IMR-90 (cell line): ENCODE data around the gene ARMC3. TPM values are rescaled to one million over a fixed set of nuclear protein-coding genes. Genes with fewer than 3 reads are reported as not detected.

Experiments used
- ATAC-seq: fragments of 200-7000 bp; cut with Tn5 transposase; 2 replicates; pipeline ENCODE4 v1.9.1; 2020; ENCODE audit warnings: low read depth, mild to moderate bottlenecking, moderate library complexity
- BruUV-seq: library from RNA; stranded (reverse); fragments of 400-500 nt; replicated peaks from 2 replicates; lab custom pipeline; 2021; lab: Mats Ljungman, UMichigan
- CTCF ChIA-PET: fragments of 300-600 bp; formaldehyde crosslinking; extraction: SDS; loops from one replicate; lab custom pipeline; 2021; ENCODE audit warnings: antibody characterized with exemption; lab: Yijun Ruan, JAX
- POLR2A ChIA-PET: fragments of 300-600 bp; sonication (Branson Sonifier 250); formaldehyde crosslinking; loops from one replicate; lab custom pipeline; 2022; ENCODE audit warnings: antibody characterized with exemption; ENCODE audit not compliant: unreplicated experiment; lab: Charles Lee
- DNase-seq: peaks from one replicate; pipeline ENCODE4 v3.0.0; 2013
- H2AFZ ChIP-seq: replicated peaks from 2 replicates; pipeline ENCODE3; 2013; ENCODE audit warnings: low read length, mild to moderate bottlenecking; ENCODE audit not compliant: poor library complexity
- H2AK5ac ChIP-seq: 2 replicates; pipeline ENCODE4 v1.6.1; 2013; ENCODE audit warnings: low read depth, low read length, inconsistent platforms
- H2AK9ac ChIP-seq: replicated peaks from 2 replicates; pipeline ENCODE3; 2013; ENCODE audit warnings: mild to moderate bottlenecking, low read depth, low read length, moderate library complexity; ENCODE audit not compliant: poor library complexity
- H2BK120ac ChIP-seq: 2 replicates; pipeline ENCODE4 v1.6.1; 2013; ENCODE audit warnings: low read depth, low read length, inconsistent platforms
- H2BK15ac ChIP-seq: 3 replicates; pipeline ENCODE4 v1.6.1; 2013; ENCODE audit warnings: low read depth, low read length, inconsistent platforms
- H2BK20ac ChIP-seq: 2 replicates; pipeline ENCODE4 v1.6.1; 2013; ENCODE audit warnings: low read depth, mild to moderate bottlenecking, inconsistent platforms, low read length, moderate library complexity
- H2BK5ac ChIP-seq: 2 replicates; pipeline ENCODE4 v1.6.1; 2013; ENCODE audit warnings: mild to moderate bottlenecking, low read depth, low read length, inconsistent platforms; ENCODE audit not compliant: poor library complexity, severe bottlenecking
- H3K14ac ChIP-seq: replicated peaks from 2 replicates; pipeline ENCODE4 v1.6.1; 2013; ENCODE audit warnings: low read depth, low read length, inconsistent platforms
- H3K18ac ChIP-seq: 2 replicates; pipeline ENCODE4 v1.6.1; 2013; ENCODE audit warnings: low read depth, low read length, control low read depth
- H3K23ac ChIP-seq: 2 replicates; pipeline ENCODE4 v1.6.1; 2013; ENCODE audit warnings: low read depth, low read length, inconsistent platforms
- H3K27ac ChIP-seq: 2 replicates; pipeline ENCODE4 v1.5.1; 2013; ENCODE audit warnings: mild to moderate bottlenecking, control low read depth, low read length; ENCODE audit not compliant: insufficient read depth
- H3K27me3 ChIP-seq: 2 replicates; pipeline ENCODE4 v1.6.1; 2013; ENCODE audit warnings: low read length; ENCODE audit not compliant: control insufficient read depth, insufficient read depth
- H3K36me3 ChIP-seq: 2 replicates; pipeline ENCODE4 v1.6.1; 2013; ENCODE audit warnings: low read length, mixed read lengths; ENCODE audit not compliant: control insufficient read depth, insufficient read depth
- H3K4ac ChIP-seq: 2 replicates; pipeline ENCODE4 v1.6.1; 2013; ENCODE audit warnings: low read depth, low read length, inconsistent platforms
- H3K4me1 ChIP-seq: 2 replicates; pipeline ENCODE4 v1.6.1; 2013; ENCODE audit warnings: low read length, mixed read lengths; ENCODE audit not compliant: control insufficient read depth, insufficient read depth
- H3K4me2 ChIP-seq: 2 replicates; pipeline ENCODE4 v1.6.1; 2013; ENCODE audit warnings: low read depth, mild to moderate bottlenecking, control low read depth, low read length, moderate library complexity
- H3K4me3 ChIP-seq: 2 replicates; pipeline ENCODE4 v1.5.1; 2013; ENCODE audit warnings: low read depth, mild to moderate bottlenecking, control low read depth, low read length, moderate library complexity; ENCODE audit not compliant: insufficient read depth
- H3K56ac ChIP-seq: 2 replicates; pipeline ENCODE4 v1.6.1; 2013; ENCODE audit warnings: low read length, inconsistent platforms; ENCODE audit not compliant: insufficient read depth; ENCODE audit errors: extremely low read depth
- H3K79me1 ChIP-seq, 2 experiments: 2 replicates each; pipeline ENCODE4 v1.6.1; 2013; ENCODE audit warnings: low read length in 2 of 2, inconsistent platforms in 1 of 2, low read depth in 1 of 2
- H3K9ac ChIP-seq: 2 replicates; pipeline ENCODE4 v1.6.1; 2013; ENCODE audit warnings: low read depth, low read length, control low read depth
- H3K9me1 ChIP-seq: 2 replicates; pipeline ENCODE4 v1.6.1; 2013; ENCODE audit warnings: low read length, inconsistent platforms; ENCODE audit not compliant: insufficient read depth
- H3K9me3 ChIP-seq: 2 replicates; pipeline ENCODE4 v1.6.1; 2013; ENCODE audit warnings: low read length; ENCODE audit not compliant: control insufficient read depth, insufficient read depth
- H4K20me1 ChIP-seq: 2 replicates; pipeline ENCODE4 v1.6.1; 2013; ENCODE audit warnings: low read length, inconsistent platforms; ENCODE audit not compliant: insufficient read depth
- H4K5ac ChIP-seq: 2 replicates; pipeline ENCODE4 v1.6.1; 2013; ENCODE audit warnings: mild to moderate bottlenecking, low read depth, low read length, control low read depth
- H4K8ac ChIP-seq, 2 experiments: 2 replicates each; pipeline ENCODE4 v1.6.1; 2013; ENCODE audit warnings: low read depth in 2 of 2, low read length in 2 of 2, control low read depth in 1 of 2, inconsistent platforms in 1 of 2
- H4K91ac ChIP-seq: 2 replicates; pipeline ENCODE4 v1.6.1; 2013; ENCODE audit warnings: low read depth, low read length, inconsistent platforms; ENCODE audit not compliant: insufficient read depth
- CEBPB ChIP-seq: IDR thresholded peaks from 2 replicates; pipeline ENCODE4 v1.6.1; 2012; ENCODE audit warnings: low read depth, low read length, improper control_type of control experiment
- CTCF ChIP-seq: conservative IDR thresholded peaks from 2 replicates; pipeline ENCODE4 v1.5.1; 2012; ENCODE audit warnings: mild to moderate bottlenecking, low read depth, low read length, improper control_type of control experiment
- ELK1 ChIP-seq: fragments of 150-350 bp; IDR thresholded peaks from 2 replicates; pipeline ENCODE4 v1.6.1; 2016; ENCODE audit warnings: low read depth, mild to moderate bottlenecking, low read length, moderate library complexity, borderline replicate concordance
- FOS ChIP-seq: fragments of 150-350 bp; IDR thresholded peaks from 2 replicates; pipeline ENCODE4 v1.6.1; 2016; ENCODE audit warnings: low read depth, low read length
- MAZ ChIP-seq: IDR thresholded peaks from 2 replicates; pipeline ENCODE4 v1.6.1; 2012; ENCODE audit warnings: low read depth, mild to moderate bottlenecking, low read length, improper control_type of control experiment, moderate library complexity, borderline replicate concordance
- NFE2L2 ChIP-seq: fragments of 150-350 bp; IDR thresholded peaks from 2 replicates; pipeline ENCODE4 v1.6.1; 2016; ENCODE audit warnings: low read depth, mild to moderate bottlenecking, low read length
- POLR2A ChIP-seq: IDR thresholded peaks from 2 replicates; pipeline ENCODE4 v1.6.1; 2012; ENCODE audit warnings: mild to moderate bottlenecking, low read depth, low read length
- RAD21 ChIP-seq: IDR thresholded peaks from 2 replicates; pipeline ENCODE4 v1.6.1; 2012; ENCODE audit warnings: low read length, improper control_type of control experiment
- RCOR1 ChIP-seq: IDR thresholded peaks from 2 replicates; pipeline ENCODE4 v1.6.1; 2012; ENCODE audit warnings: mild to moderate bottlenecking, low read length, improper control_type of control experiment; ENCODE audit not compliant: insufficient replicate concordance
- SMC3 ChIP-seq: fragments of 150-350 bp; IDR thresholded peaks from 2 replicates; pipeline ENCODE4 v1.6.1; 2016; ENCODE audit warnings: low read depth, mild to moderate bottlenecking, antibody characterized with exemption, low read length, moderate library complexity
- USF2 ChIP-seq: fragments of 150-350 bp; IDR thresholded peaks from 2 replicates; pipeline ENCODE4 v1.6.1; 2017; ENCODE audit warnings: mild to moderate bottlenecking, antibody characterized with exemption, low read length, low read depth
- WGBS, 2 experiments: methylation state at CpG; one replicate each; pipeline versions ENCODE4 v1.1.5 to v1.1.7; 2013; ENCODE audit warnings: missing lambda C conversion rate in 2 of 2; ENCODE audit not compliant: insufficient read length in 1 of 2; ENCODE audit errors: extremely low coverage in 2 of 2; 5-methylcytosine and 5-hydroxymethylcytosine counted together
- dilution Hi-C: fragments of 300-500 bp; cut with HindIII; formaldehyde crosslinking; loops from one replicate; pipeline ENCODE4 v1.14.3; 2018; ENCODE audit warnings: low sequenced_read_pairs; ENCODE audit not compliant: unreplicated experiment
- in situ Hi-C: fragments of 300-500 bp; cut with MboI; formaldehyde crosslinking; loops from 3 replicates; pipeline ENCODE4 v1.14.3; 2019; ENCODE audit warnings: low sequenced_read_pairs, inconsistent platforms, mixed read lengths
- intact Hi-C: fragments of 100-400 bp; cut with micrococcal nuclease; formaldehyde crosslinking; loops from 2 replicates; pipeline ENCODE4 v1.10.0; 2022
- polyA plus RNA-seq, 3 experiments: library from polyadenylated mRNA; depleted of rRNA; stranded (reverse); fragments of >200 nt; gene quantifications; 2 replicates each; pipeline ENCODE4 v1.2.3, GENCODE V29; 2012; ENCODE audit warnings: low replicate concordance in 1 of 3
- total RNA-seq: library from RNA; depleted of rRNA; stranded (reverse); fragments of >200 nt; gene quantifications from 2 replicates; pipeline ENCODE4 v1.2.3, GENCODE V29; 2012

The ARMC3 gene
- total and polyA plus RNA-seq, 2 of the 4 experiments (the other 2 are of a cell fraction) = not detected

GRCh38 chr10:22897371-22897770, 30.5 kb upstream of the ARMC3 start:
- in situ Hi-C loops (no loop called here), intact Hi-C loops (no loop called here), dilution Hi-C loops (no loop called here)
- Histone ChIP-seq H3K14ac (no peak overlapping the region), H3K4me2 (no peak overlapping the region), H2BK15ac (no peak overlapping the region), H3K9ac (no peak overlapping the region), H3K9me1 (no peaks in the 10 kb centered on the region), H4K5ac (no peak overlapping the region), H3K4me3 (no peak overlapping the region), H3K79me1 (no peaks in the 10 kb centered on the region), H2BK5ac (no peak overlapping the region), H3K4me1 (no peaks in the 10 kb centered on the region), H2BK120ac (no peak overlapping the region), H2AK9ac (no peak overlapping the region), H3K56ac (no peak overlapping the region), H3K36me3 (no peaks in the 10 kb centered on the region), H3K18ac (no peak overlapping the region), H3K23ac (no peak overlapping the region), H4K91ac (no peak overlapping the region), H2AK5ac (no peak overlapping the region), H2AFZ (no peak overlapping the region), H4K8ac (no peak overlapping the region), H3K4ac (no peak overlapping the region), H3K9me3 (no peaks in the 10 kb centered on the region), H3K27ac (no peak overlapping the region), H2BK20ac (no peak overlapping the region), H4K20me1 (no peaks in the 10 kb centered on the region), H3K27me3 (0 out of 2 replicates have a peak, but pooled peaks cover 1% of the 10 kb centered on the region)
- ChIA-PET POLR2A (no interaction called here), CTCF (no interaction called here)
- ATAC-seq (no peak), DNase-seq (no peak)
- no CpG with 5 or more reads among the region's 4 CpGs for WGBS, 2 experiments
- BruUV-seq = no TSS peak
- TF ChIP-seq CTCF (no peak), FOS (no peak), MAZ (no peak), RCOR1 (no peak), SMC3 (no peak), NFE2L2 (no peak), USF2 (no peak), ELK1 (no peak), CEBPB (no peak), RAD21 (no peak), POLR2A (no peak)
